Type B pancreatic cell (in vitro differentiated cells): ENCODE results near the gene AFMID. TPM values are rescaled to one million over a fixed set of nuclear protein-coding genes. Genes with fewer than 3 reads are reported as not detected.

Experiments
- DNase-seq: peaks from one replicate; pipeline ENCODE4 v3.0.0; 2021; ENCODE audit warnings: mixed read lengths; ENCODE audit not compliant: unreplicated experiment; ENCODE audit errors: extremely low spot score
- H3K27ac Mint-ChIP-seq: 2 replicates; pipeline ENCODE4 v1.8.0; 2021; ENCODE audit warnings: mild to moderate bottlenecking, mixed read lengths
- H3K27me3 Mint-ChIP-seq: 2 replicates; pipeline ENCODE4 v1.8.0; 2021; ENCODE audit warnings: mixed read lengths
- H3K36me3 Mint-ChIP-seq: 2 replicates; pipeline ENCODE4 v1.8.0; 2021; ENCODE audit warnings: mixed read lengths
- H3K4me1 Mint-ChIP-seq: one replicate; pipeline ENCODE4 v1.8.0; 2021; ENCODE audit warnings: mixed read lengths; ENCODE audit not compliant: unreplicated experiment
- H3K4me3 Mint-ChIP-seq: 2 replicates; pipeline ENCODE4 v1.8.0; 2021; ENCODE audit warnings: mild to moderate bottlenecking, mixed read lengths
- H3K9me3 Mint-ChIP-seq: 2 replicates; pipeline ENCODE4 v1.8.0; 2021; ENCODE audit warnings: mixed read lengths
- CTCF ChIP-seq: fragments of 200-600 bp; sonication (generic); conservative IDR thresholded peaks from 2 replicates; pipeline ENCODE4 v1.5.0; 2021; ENCODE audit warnings: antibody characterized with exemption, mild to moderate bottlenecking
- total RNA-seq: library from RNA; stranded (reverse); gene quantifications from 2 replicates; pipeline ENCODE4 v1.2.1, GENCODE V29; 2021; ENCODE audit warnings: low replicate concordance

AFMID gene
- total RNA-seq, 1 donor from 2014 or later, result 30.5 TPM

GRCh38 chr17:78151514-78152008, 35.6 kb upstream of the AFMID start:
- H3K27me3 Mint-ChIP-seq, result no peaks in the 10 kb centered on the region
- peaks cover 14% of the 10 kb centered on the region for H3K4me1 Mint-ChIP-seq
- DNase-seq, result no peak
- no peak for TF ChIP-seq CTCF
- peak overlapping the region; percentile 65 for H3K4me3 Mint-ChIP-seq
- peak overlapping the region; percentile 99 for H3K27ac Mint-ChIP-seq
- H3K36me3 Mint-ChIP-seq, result no peaks in the 10 kb centered on the region
- no peaks in the 10 kb centered on the region for H3K9me3 Mint-ChIP-seq

- no peak for DNase-seq
- peaks cover 8% of the 10 kb centered on the region for H3K4me1 Mint-ChIP-seq
- H3K36me3 Mint-ChIP-seq, result no peaks in the 10 kb centered on the region
- TF ChIP-seq CTCF, result no peak
- H3K9me3 Mint-ChIP-seq, result no peaks in the 10 kb centered on the region
- peak overlapping the region; percentile 36 for H3K27ac Mint-ChIP-seq
- H3K27me3 Mint-ChIP-seq, result no peaks in the 10 kb centered on the region
- H3K4me3 Mint-ChIP-seq, result no peak overlapping the region
Measured at GRCh38 chr17:78154903-78155811, 32.0 kb upstream of the AFMID start.

- DNase-seq, result no peak
- peaks cover 3% of the 10 kb centered on the region for H3K4me1 Mint-ChIP-seq
- no peaks in the 10 kb centered on the region for H3K9me3 Mint-ChIP-seq
- no peak overlapping the region for H3K27ac Mint-ChIP-seq
- H3K4me3 Mint-ChIP-seq, result no peak overlapping the region
- no peaks in the 10 kb centered on the region for H3K27me3 Mint-ChIP-seq
- no peak for TF ChIP-seq CTCF
- no peaks in the 10 kb centered on the region for H3K36me3 Mint-ChIP-seq
Measured at GRCh38 chr17:78159575-78160158, 27.5 kb upstream of the AFMID start.

GRCh38 chr17:78163881-78164747, 23.0 kb upstream of the AFMID start:
- Mint-ChIP-seq H3K27me3 (no peaks in the 10 kb centered on the region), H3K4me3 (no peak overlapping the region)

More at GRCh38 chr17:78163881-78164747, 23.0 kb upstream of the AFMID start:
- no peak for TF ChIP-seq CTCF
- Mint-ChIP-seq H3K36me3 (no peaks in the 10 kb centered on the region), H3K27ac (no peak overlapping the region), H3K4me1 (no peaks in the 10 kb centered on the region), H3K9me3 (no peaks in the 10 kb centered on the region)
- DNase-seq, result no peak
